Activated T-cell treated with anti-CD3 and anti-CD28 coated beads for 24 hours (primary cell): Measurements from ENCODE around the gene HSPB7.
"Not testable (repeated sequence)": the region's sequence is repeated elsewhere in the genome, so short reads cannot be mapped to it uniquely, and the experiment has no call there.

Source experiments
- DNase-seq: peaks from one replicate; pipeline ENCODE4 v3.0.0-alpha.2; 2020; ENCODE audit warnings: low read depth

The HSPB7 gene

DNA sequence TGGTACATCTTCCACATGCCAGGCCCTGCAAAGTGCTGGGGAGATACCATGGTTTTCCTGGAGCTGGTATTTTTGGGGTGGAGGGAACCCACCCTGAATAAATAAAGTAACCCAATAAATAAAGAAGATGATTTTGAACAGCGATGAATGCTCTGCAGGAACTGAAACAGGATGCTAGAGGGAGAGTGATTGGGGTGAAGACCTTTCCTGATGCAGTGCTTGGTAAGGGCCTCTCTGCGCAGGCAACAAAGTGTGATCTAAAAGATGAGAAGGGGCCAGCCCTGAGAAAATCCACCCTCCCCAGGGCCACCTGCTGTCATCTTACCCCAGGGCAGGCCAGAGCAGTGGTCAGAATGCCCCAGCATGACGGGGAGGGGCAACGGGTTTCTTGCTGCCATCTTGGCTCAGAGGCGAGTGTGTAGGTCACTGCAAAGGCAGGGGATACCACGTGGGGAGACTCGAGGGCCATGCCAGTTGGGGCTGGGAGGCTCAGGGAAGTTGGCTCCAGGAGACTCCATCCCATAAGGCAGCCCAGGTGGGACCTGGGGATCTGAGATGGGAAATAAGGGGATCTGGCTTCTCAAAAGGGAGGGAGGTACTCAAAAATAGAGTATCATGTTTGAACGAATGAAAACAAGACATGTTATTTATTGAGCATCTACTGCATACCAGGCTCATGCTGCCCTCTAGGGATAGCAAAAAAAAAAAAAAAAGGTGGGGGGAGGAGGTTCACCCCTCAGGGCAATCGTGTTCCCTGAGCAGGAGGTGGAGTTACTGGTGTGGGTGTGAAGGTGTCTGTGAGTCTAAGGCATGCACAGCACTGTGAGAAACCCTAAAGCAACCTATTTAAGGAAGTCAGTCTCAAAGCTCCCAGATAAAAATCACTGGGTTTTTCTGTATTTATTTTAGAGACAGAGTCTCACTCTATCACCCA lies 11.0 kb downstream of the HSPB7 start:
- DNase-seq = no peak

- DNase-seq = no peak
Observed at GRCh38 chr1:16006010-16006409, 11.8 kb downstream of the HSPB7 start.

DNA sequence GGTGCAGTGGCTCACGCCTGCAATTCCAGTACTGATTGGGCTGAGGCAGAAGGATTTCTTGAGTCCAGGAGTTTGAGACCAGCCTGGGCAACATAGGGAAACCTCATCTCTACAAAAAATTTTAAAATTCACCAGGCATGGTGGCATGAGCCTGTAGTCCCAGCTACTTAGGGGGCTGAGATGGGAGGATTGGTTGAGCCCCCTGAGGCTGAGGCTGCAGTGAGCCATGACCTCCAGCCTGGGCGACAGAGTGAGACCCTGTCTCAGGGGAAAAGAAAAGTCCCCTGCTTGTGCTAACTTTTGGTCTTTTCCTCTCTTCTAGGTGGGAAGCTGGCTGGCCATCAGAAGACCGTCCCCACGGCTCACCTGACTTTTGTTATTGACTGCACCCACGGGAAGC lies 12.2 kb downstream of the HSPB7 start:
- DNase-seq = no peak

DNA sequence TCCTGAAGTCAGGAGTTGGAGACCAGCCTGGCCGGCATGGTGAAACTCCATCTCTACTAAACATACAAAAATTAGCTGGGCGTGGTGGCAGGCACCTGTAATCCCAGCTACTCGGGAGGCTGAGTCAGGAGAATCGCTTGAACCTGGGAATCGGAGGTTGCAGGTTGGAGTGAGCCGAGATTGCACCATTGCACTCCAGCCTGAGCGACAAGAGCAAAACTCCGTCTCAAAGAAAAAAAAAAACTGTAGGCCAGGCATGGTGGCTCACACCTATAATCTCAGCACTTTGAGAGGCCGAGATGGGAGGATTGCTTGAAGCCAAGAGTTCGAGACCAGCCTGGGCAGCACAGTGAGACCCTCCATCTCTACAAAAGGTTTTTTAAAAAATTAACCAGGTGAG lies 16.6 kb downstream of the HSPB7 start:
- not testable (repeated sequence) for DNase-seq

- DNase-seq = no peak
Observed at GRCh38 chr1:15998929-15999328, 18.9 kb downstream of the HSPB7 start.

DNA sequence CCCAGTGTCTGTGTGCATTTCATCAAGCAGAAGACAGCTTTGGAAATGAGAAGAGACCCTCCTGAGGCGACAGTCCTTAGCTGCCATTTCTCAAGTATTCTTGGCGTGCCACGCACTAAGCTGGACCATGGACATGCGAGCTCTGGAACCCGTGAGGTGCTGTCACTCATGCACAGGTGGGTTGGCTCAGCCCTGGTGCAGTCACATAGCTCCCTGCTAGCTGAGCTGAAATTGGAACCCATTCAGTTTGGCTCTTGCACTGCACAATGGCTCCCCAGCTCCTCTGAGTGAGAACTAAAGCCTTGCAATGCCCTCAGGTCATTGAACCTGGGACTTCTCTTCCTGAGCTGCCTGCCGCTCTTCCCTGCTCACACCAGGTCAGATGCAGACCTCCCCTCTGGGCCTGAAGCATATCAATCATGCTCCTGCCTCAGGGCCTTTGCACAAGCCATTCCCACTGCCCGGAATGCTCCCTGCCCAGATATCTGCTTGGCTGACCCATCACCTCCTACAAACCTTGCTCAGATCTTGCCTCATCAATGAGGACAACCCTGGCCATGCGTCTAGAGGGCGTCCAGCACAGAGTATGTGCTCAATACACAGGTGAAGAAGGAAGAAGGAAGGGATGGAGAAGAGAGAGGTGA lies 20.1 kb downstream of the HSPB7 start:
- no peak for DNase-seq

DNA sequence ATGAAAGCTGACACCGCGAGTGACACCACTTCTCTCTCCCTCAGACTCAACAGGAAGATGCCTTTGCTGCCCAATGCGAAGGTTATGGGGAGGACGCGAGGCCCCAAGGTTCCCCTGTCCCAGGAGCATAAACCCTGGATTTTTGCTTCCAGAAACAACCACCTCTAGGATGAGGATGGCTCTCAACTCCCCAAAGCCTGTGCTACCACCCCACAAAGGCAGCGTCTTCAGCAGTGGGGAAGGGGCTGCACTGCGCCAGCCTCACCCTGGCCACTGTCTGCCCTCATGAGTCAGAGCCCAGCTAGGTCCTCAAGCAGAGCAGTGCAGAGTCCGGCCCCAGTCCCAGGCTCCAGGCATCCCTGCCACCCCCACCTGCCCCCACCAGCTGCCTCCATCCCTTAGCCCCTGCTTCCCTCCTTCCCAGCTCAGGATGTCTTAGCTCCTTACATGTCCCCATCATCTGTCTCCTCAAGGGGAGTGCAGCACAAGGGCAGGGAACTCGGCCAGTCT lies 20.7 kb downstream of the HSPB7 start:
- no peak for DNase-seq

GRCh38 chr1:15994590-15995351 lies 23.1 kb downstream of the HSPB7 start:
- no peak for DNase-seq

GRCh38 chr1:15994081-15994480 lies 23.8 kb downstream of the HSPB7 start:
- no peak for DNase-seq

DNA sequence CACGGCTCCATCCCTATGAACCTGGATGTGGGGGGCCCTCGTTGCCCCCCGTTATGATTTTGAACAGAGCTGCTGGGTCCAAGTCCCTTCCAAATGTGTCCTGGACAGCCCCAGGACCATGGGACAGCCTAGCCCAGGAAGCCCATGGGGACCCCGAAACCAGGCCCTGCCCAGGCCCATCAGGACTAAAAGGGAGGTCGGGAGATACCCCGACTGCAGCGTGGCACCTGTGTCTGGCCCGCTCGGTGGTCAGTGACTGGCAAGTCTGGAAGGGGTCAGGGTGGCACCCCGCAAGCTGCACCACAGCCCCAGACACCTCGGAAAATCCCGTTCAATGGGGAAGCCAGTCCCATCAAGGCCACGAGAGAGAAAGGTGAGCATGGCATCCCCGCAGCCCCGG lies 24.2 kb downstream of the HSPB7 start:
- no peak for DNase-seq

GRCh38 chr1:15992582-15993500 lies 25.0 kb downstream of the HSPB7 start:
- DNase-seq = no peak

GRCh38 chr1:15992187-15992553 lies 25.7 kb downstream of the HSPB7 start:
- DNase-seq = no peak

GRCh38 chr1:15991427-15992186 lies 26.2 kb downstream of the HSPB7 start:
- no peak for DNase-seq

- DNase-seq = no peak
Observed at GRCh38 chr1:15989776-15990175, 28.1 kb downstream of the HSPB7 start.

GRCh38 chr1:15988856-15989736 lies 28.7 kb downstream of the HSPB7 start:
- DNase-seq = no peak

- DNase-seq = no peak
Observed at GRCh38 chr1:15985611-15986297, 32.1 kb downstream of the HSPB7 start.

DNA sequence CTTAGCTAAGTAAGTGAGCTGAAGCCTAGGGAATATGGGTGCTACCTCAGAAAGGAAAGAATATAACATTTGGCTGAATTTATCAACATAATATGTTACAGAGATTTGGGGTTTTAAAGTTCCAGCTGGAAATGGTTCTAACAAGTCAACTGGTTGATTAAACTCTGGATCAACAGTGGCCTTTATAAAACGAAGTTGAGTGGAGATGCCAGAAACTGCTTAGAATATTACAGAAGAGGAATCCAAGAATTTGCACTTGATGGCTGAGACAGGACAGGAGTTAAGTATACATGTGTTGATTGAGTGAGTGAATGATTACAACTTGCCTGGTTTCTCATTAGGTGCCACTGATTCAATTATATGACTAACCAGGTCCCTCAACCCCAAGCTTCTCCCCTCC lies 34.6 kb downstream of the HSPB7 start:
- no peak for DNase-seq

- DNase-seq = no peak
Observed at GRCh38 chr1:15981679-15982078, 36.2 kb downstream of the HSPB7 start.

DNA sequence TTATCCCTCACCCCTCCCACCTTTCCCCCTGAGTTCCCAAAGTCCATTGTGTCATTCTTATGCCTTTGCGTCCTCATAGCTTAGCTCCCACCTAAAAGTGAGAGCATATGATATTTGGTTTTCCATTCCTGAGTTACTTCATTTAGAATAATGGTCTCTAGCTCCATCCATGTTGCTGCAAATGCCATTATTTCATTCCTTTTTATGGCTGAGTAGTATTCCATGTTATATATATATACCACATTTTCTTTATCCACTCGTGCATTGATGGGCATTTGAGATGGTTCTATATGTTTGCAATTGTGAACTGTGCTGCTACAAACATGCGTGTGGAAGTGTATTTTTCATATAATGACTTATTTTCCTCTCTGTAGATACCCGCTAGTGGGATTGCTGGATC lies 39.9 kb downstream of the HSPB7 start:
- DNase-seq = not testable (repeated sequence)
